OCI-LY3 (cell line): ENCODE data around the gene STRBP.

ENCODE experiments used
- H2AFZ ChIP-seq: fragments of 200-600, 300-600 bp; shearing (Covaris generic); 2 replicates; pipeline ENCODE4 v1.6.0; 2014; ENCODE audit warnings: antibody characterized with exemption, low read depth, low read length
- H3K27ac ChIP-seq: fragments of 200-600, 300-600 bp; sonication (generic); 2 replicates; pipeline ENCODE4 v1.5.1; 2014; ENCODE audit warnings: mild to moderate bottlenecking, low read length, moderate library complexity, mixed read lengths
- H3K27me3 ChIP-seq: fragments of 200-600, 300-600 bp; sonication (generic); 2 replicates; pipeline ENCODE4 v1.6.1; 2014; ENCODE audit warnings: low read depth, low read length, mixed read lengths
- H3K36me3 ChIP-seq: fragments of 200-600, 300-600 bp; sonication (generic); replicated peaks from 2 replicates; pipeline ENCODE3; 2014; ENCODE audit warnings: low read depth, low read length, mixed read lengths
- H3K4me1 ChIP-seq: fragments of 300-600, 200-600 bp; sonication (generic); 2 replicates; pipeline ENCODE4 v1.6.1; 2014; ENCODE audit warnings: low read length, mixed read lengths
- H3K4me2 ChIP-seq: fragments of 200-600, 300-600 bp; sonication (generic); 2 replicates; pipeline ENCODE4 v1.6.1; 2014; ENCODE audit warnings: low read length, mixed read lengths
- H3K4me3 ChIP-seq: fragments of 300-600, 200-600 bp; sonication (generic); 2 replicates; pipeline ENCODE4 v1.5.1; 2014; ENCODE audit warnings: antibody characterized with exemption, mild to moderate bottlenecking, low read length, moderate library complexity
- H3K79me2 ChIP-seq: fragments of 300-600, 200-600 bp; shearing (Covaris generic); 2 replicates; pipeline ENCODE4 v1.6.1; 2014; ENCODE audit warnings: mild to moderate bottlenecking, low read length, mixed read lengths
- H3K9ac ChIP-seq: fragments of 300-600, 200-600 bp; shearing (Covaris generic); 2 replicates; pipeline ENCODE4 v1.6.0; 2014; ENCODE audit warnings: mild to moderate bottlenecking, low read length, moderate library complexity
- H3K9me3 ChIP-seq: fragments of 200-600, 300-600 bp; shearing (Covaris generic); 2 replicates; pipeline ENCODE4 v1.6.1; 2014; ENCODE audit warnings: low read length, mixed read lengths; ENCODE audit not compliant: insufficient read depth
- H4K20me1 ChIP-seq: fragments of 200-600, 300-600 bp; sonication (generic); 2 replicates; pipeline ENCODE4 v1.6.1; 2016; ENCODE audit warnings: low read length, mixed read lengths; ENCODE audit not compliant: insufficient read depth
- CTCF ChIP-seq: fragments of 200-600, 300-600 bp; sonication (generic); IDR thresholded peaks from 2 replicates; pipeline ENCODE4 v1.5.1; 2014; ENCODE audit warnings: antibody characterized with exemption, low read length, low read depth
- EZH2phosphoT487 ChIP-seq: fragments of 200-600 bp; shearing (Covaris generic); IDR thresholded peaks from 2 replicates; pipeline ENCODE4 v1.6.1; 2018; ENCODE audit warnings: antibody characterized with exemption, mixed run types, low read depth

Gene STRBP

GRCh38 chr9:123112015-123112975 is 156.1 kb downstream of the STRBP start:
- H4K20me1 ChIP-seq: no peaks in the 10 kb centered on the region; the same call in 1 of the 2 replicates
- H3K27me3 ChIP-seq: no peaks in the 10 kb centered on the region
- no peak overlapping the region for H3K9ac ChIP-seq
- no peaks in the 10 kb centered on the region for H3K9me3 ChIP-seq
- H3K4me3 ChIP-seq: no peak overlapping the region
- H3K4me1 ChIP-seq: no peaks in the 10 kb centered on the region
- H3K36me3 ChIP-seq: peaks cover 11% of the 10 kb centered on the region
- TF ChIP-seq CTCF (no peak), EZH2phosphoT487 (no peak)
- no peak overlapping the region for H3K4me2 ChIP-seq
- H3K79me2 ChIP-seq: no peaks in the 10 kb centered on the region
- no peak overlapping the region for H2AFZ ChIP-seq
- H3K27ac ChIP-seq: no peak overlapping the region

- Histone ChIP-seq H3K9ac (no peak overlapping the region), H3K27ac (no peak overlapping the region), H3K4me2 (no peak overlapping the region), H3K27me3 (no peaks in the 10 kb centered on the region), H2AFZ (no peak overlapping the region), H3K4me1 (no peaks in the 10 kb centered on the region), H3K4me3 (no peak overlapping the region), H3K36me3 (peaks cover 14% of the 10 kb centered on the region), H3K79me2 (no peaks in the 10 kb centered on the region), H4K20me1 (no peaks in the 10 kb centered on the region; the same call in 1 of the 2 replicates), H3K9me3 (no peaks in the 10 kb centered on the region)
- TF ChIP-seq EZH2phosphoT487 (no peak), CTCF (no peak)
Measured at GRCh38 chr9:123111427-123112014, 156.9 kb downstream of the STRBP start.

- Histone ChIP-seq H3K27me3 (no peaks in the 10 kb centered on the region), H2AFZ (no peak overlapping the region), H3K79me2 (no peaks in the 10 kb centered on the region), H3K4me3 (no peak overlapping the region), H3K9ac (no peak overlapping the region), H3K27ac (no peak overlapping the region), H3K4me1 (no peaks in the 10 kb centered on the region), H4K20me1 (no peaks in the 10 kb centered on the region; the same call in 1 of the 2 replicates), H3K36me3 (peaks cover 18% of the 10 kb centered on the region), H3K4me2 (no peak overlapping the region), H3K9me3 (no peaks in the 10 kb centered on the region)
- TF ChIP-seq EZH2phosphoT487 (no peak), CTCF (no peak)
Measured at GRCh38 chr9:123109540-123110279, 158.7 kb downstream of the STRBP start.

GRCh38 chr9:123108976-123109375 is 159.4 kb downstream of the STRBP start:
- no peaks in the 10 kb centered on the region for H3K4me1 ChIP-seq
- H3K27ac ChIP-seq: no peak overlapping the region
- no peaks in the 10 kb centered on the region for H3K27me3 ChIP-seq
- no peaks in the 10 kb centered on the region; the same call in 1 of the 2 replicates for H4K20me1 ChIP-seq
- H3K36me3 ChIP-seq: peaks cover 24% of the 10 kb centered on the region
- no peak overlapping the region for H2AFZ ChIP-seq
- no peak overlapping the region for H3K4me3 ChIP-seq
- H3K9ac ChIP-seq: no peak overlapping the region
- no peaks in the 10 kb centered on the region for H3K9me3 ChIP-seq
- TF ChIP-seq EZH2phosphoT487 (no peak), CTCF (no peak)
- H3K4me2 ChIP-seq: no peak overlapping the region
- H3K79me2 ChIP-seq: no peaks in the 10 kb centered on the region
